Activated naive CD8-positive, alpha-beta T cell treated with anti-CD3 and anti-CD28 coated beads, Interleukin-2, amount 10 ng/mL, durations not matched to agents 7 days and 5 days (primary cell): ENCODE results near the gene ANXA5. TPM values are rescaled to one million over a fixed set of nuclear protein-coding genes. Genes with fewer than 3 reads are reported as not detected.
"Not testable (repeated sequence)": the region's sequence is repeated elsewhere in the genome, so short reads cannot be mapped to it uniquely, and the experiment has no call there.

Experiments
- ATAC-seq: fragments of 150-1000 bp; cut with Tn5 transposase; one replicate; pipeline ENCODE4 v1.10.0; 2021; ENCODE audit warnings: low read depth, moderate library complexity
- POLR2A ChIA-PET: fragments of 350-600 bp; sonication (Branson Sonifier 250); formaldehyde crosslinking; loops from one replicate; lab custom pipeline; 2021; ENCODE audit warnings: antibody characterized with exemption; lab: Charles Lee
- DNase-seq: peaks from one replicate; pipeline ENCODE4 v3.0.0; 2021
- H3K27ac Mint-ChIP-seq: one replicate; pipeline ENCODE4 v1.8.0; 2022; ENCODE audit warnings: mild to moderate bottlenecking, mixed read lengths
- H3K27me3 Mint-ChIP-seq: one replicate; pipeline ENCODE4 v1.8.0; 2022; ENCODE audit warnings: mild to moderate bottlenecking, moderate library complexity, mixed read lengths
- H3K36me3 Mint-ChIP-seq: one replicate; pipeline ENCODE4 v1.8.0; 2021; ENCODE audit warnings: mild to moderate bottlenecking, mixed read lengths
- H3K4me1 Mint-ChIP-seq: one replicate; pipeline ENCODE4 v1.8.0; 2021; ENCODE audit warnings: mixed read lengths
- H3K4me3 Mint-ChIP-seq: one replicate; pipeline ENCODE4 v1.8.0; 2022; ENCODE audit warnings: mild to moderate bottlenecking, moderate library complexity, mixed read lengths
- H3K9me3 Mint-ChIP-seq: one replicate; pipeline ENCODE4 v1.8.0; 2021; ENCODE audit warnings: mixed read lengths
- total RNA-seq, 2 experiments: library from RNA; stranded (reverse); gene quantifications; one replicate each; pipeline ENCODE4 v1.2.3, GENCODE V29; 2021

The ANXA5 gene
- total RNA-seq, result 100 to 1,000 TPM; 104 to 111 TPM

DNA sequence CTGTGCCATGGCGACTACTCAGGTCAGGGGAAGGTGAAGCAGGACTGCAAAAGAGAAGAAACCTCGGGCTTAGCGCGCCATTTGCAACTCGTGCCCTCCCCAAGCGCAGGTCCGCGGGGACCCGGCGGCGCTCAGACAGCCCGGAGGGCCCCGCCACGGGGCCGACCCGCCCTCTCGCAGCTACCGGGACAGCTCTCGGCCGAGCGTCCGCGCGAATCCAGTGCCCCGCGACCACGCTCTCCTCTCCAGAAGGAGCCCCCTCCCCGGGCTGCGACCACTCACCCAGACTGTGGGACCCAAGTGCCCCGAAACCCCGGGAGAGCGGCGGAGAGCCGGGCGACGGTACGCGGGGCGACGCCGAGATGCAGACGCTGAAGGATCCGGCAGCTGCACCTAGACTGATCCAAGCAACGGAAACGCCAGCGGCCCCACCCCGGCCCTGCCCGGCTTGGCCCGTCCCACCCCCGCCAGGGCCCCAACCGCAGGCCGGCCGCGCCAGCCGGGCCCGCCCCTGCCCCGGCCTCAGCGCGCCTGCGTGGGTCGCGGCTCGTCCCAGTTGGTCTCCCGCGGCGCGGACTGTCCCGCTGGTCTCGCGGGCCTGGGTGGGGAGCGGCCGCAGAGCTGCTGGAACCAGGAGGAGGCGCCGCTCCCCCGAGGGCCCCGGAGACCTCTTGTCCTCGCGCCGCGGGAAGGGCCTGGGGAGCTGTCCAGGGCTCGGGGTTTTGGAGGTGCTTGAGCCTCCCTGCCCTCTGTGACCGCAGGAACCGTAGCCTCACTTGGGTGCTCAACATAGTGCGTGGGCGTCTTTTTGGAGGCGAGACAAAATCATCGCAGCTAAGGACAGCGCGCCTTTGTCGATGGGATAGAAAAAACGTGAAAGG is at the start of gene ANXA5:
Gene ANXA5 (minus strand): TSS at position 400 of the 881 bp plus-strand sequence. CDS start 391 bp downstream, at position 9.
- ATAC-seq, result peak; percentile 93
- Mint-ChIP-seq H3K4me3 (peak within 1 kb of the TSS; percentile 99), H3K9me3 (no peaks in the 10 kb centered on the region), H3K27ac (peak within 1 kb of the TSS; percentile 98), H3K4me1 (peaks cover 17% of the 10 kb centered on the region), H3K36me3 (peaks cover 13% of the 10 kb centered on the region), H3K27me3 (peaks cover 33% of the 10 kb centered on the region)
- POLR2A ChIA-PET, result interaction anchor here (0.6 to 2.2 kb wide), 9 partner anchors 10 to 173 kb away, joined by 3 to 8 read pairs (median 4); partner anchors contain the start of genes BBS7, CCNA2 and EXOSC9
- peak; percentile 84 for DNase-seq

DNA sequence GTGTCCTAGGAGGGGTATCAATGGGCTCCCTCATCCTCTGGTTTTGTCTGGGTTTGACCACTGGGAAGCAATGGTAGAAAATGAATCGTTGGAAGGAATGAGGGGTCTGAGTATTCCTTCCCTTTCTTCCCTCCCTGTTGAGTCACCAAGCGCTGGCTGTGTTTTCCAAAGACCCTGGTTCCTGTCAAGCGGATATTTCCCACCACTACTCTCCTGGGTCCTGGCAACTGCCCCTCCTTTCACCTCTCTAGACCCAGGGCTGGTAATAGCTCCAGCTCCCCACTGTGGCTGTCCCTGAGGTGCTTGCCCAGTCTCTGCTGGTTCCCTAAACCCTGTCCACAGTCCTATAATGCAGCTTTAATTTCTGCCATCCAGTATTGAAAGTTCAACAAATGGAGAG is 46.0 kb upstream of the ANXA5 start:
- Mint-ChIP-seq H3K27ac (no peak overlapping the region), H3K36me3 (no peaks in the 10 kb centered on the region), H3K9me3 (no peaks in the 10 kb centered on the region), H3K4me3 (no peak overlapping the region), H3K27me3 (peaks cover 12% of the 10 kb centered on the region), H3K4me1 (no peaks in the 10 kb centered on the region)
- POLR2A ChIA-PET, result no interaction called here
- DNase-seq, result no peak
- no peak for ATAC-seq

DNA sequence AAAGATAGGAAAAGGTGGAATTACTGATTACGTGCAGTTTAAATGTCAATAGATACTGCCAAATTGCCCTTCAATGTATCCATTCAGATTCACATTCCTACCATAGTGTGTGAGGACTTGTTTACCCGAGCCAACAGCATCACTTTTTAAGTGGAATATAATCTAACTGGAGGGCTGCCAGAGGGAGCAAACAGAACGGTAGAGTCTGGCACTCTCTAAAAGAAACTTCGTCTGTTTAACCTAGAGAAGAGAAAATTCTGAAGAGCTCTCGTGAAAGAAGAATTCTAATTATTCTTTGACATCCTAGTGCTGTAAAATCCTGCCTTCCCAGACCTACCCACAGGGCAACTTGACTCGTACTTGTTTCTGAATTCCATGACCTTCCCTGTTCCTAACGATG is 45.0 kb upstream of the ANXA5 start:
- peaks cover 10% of the 10 kb centered on the region for H3K27me3 Mint-ChIP-seq
- H3K4me3 Mint-ChIP-seq, result no peak overlapping the region
- H3K27ac Mint-ChIP-seq, result no peak overlapping the region
- H3K4me1 Mint-ChIP-seq, result no peaks in the 10 kb centered on the region
- no peaks in the 10 kb centered on the region for H3K36me3 Mint-ChIP-seq
- DNase-seq (no peak), ATAC-seq (no peak)
- no peaks in the 10 kb centered on the region for H3K9me3 Mint-ChIP-seq
- POLR2A ChIA-PET, result no interaction called here

DNA sequence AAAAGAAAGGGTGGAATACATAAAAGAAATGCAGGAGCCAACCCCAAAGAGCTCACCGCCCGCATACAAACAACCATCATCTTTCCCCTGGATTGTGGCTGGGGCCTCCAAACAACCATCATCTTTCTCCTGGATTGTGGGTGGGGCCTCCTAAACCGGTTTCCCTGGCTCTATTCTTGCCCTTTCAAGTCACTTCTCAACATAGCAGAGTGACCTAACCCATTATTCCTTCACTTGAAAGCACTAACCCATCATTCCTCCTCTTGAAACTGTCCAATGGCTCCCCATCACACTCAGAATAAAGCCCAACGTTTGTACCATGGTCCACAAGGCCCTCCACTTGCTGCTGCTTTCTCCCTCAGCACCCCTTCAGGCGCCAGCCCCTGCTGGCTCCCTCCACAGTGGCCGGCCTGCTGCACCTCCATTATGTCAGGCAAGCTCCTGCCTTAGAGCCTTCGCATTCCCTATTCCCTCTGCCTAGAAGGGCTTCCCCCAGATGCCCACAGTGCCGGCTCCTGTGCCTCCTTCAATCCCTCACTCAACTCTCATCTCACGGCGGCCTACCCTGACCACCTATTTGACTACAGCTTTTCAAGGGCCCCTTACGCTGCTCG is 44.1 kb upstream of the ANXA5 start:
- H3K4me3 Mint-ChIP-seq, result no peak overlapping the region
- POLR2A ChIA-PET, result no interaction called here
- DNase-seq (no peak), ATAC-seq (no peak)
- no peaks in the 10 kb centered on the region for H3K36me3 Mint-ChIP-seq
- H3K27me3 Mint-ChIP-seq, result peaks cover 12% of the 10 kb centered on the region
- no peaks in the 10 kb centered on the region for H3K9me3 Mint-ChIP-seq
- no peaks in the 10 kb centered on the region for H3K4me1 Mint-ChIP-seq
- H3K27ac Mint-ChIP-seq, result no peak overlapping the region

DNA sequence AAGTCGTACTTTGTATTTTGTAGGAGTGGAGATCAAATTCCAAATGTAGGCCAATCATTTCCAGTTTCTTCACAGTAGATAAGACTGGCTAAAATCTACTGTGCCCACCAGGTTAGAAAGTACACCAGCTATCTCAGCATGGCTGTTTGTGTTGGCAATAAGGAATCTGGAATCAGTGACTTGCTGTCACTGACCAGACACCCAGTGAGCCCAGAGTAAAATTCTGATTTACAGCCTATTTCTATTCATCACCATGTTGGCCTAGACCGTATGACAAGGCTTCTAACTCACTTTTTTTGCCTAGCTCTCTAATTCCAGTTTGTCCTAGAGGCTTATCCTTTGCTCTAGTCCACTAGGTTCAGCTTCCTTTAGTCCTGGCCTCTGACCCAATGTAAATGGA is 42.8 kb upstream of the ANXA5 start:
- peaks cover 15% of the 10 kb centered on the region for H3K27me3 Mint-ChIP-seq
- no peak for ATAC-seq
- no peak for DNase-seq
- no peaks in the 10 kb centered on the region for H3K9me3 Mint-ChIP-seq
- H3K4me3 Mint-ChIP-seq, result no peak overlapping the region
- H3K27ac Mint-ChIP-seq, result no peak overlapping the region
- H3K4me1 Mint-ChIP-seq, result no peaks in the 10 kb centered on the region
- POLR2A ChIA-PET, result no interaction called here
- H3K36me3 Mint-ChIP-seq, result no peaks in the 10 kb centered on the region

DNA sequence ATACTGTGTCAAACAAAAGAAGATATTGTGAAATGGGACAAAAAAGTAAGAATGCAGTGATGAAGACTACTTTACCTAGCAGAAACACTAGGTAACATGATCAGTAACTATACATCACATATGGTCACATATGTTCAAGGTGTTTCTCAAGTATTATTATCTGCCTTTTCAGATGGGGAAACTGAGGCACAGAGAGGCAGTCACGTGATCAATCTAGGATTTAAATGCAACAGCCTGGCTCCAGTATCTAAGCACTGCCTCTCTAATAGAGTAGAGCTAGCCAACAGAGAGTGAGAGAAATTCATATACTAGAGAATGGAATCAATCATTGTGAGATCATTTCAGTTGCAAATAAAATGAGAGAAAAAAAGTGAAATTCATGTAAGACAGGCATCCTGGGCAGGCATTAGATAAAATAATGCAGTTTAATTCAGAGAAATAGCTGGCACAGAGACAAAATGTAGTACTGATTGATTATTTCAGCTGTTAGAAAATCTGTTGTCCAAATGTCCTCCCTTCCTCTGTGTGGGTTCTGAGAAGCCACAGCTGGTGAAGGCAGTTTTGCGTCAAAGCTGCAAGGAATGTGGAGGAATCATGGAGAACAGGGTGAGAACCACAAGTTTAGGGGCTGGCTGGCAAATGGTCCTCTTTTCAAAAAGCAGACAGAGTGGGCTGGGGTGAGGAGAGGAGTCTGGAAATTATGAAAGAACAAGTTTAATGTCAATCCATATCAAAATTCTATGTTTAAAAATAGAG is 42.2 kb upstream of the ANXA5 start:
- POLR2A ChIA-PET, result no interaction called here
- peaks cover 15% of the 10 kb centered on the region for H3K27me3 Mint-ChIP-seq
- no peak for ATAC-seq
- DNase-seq, result no peak
- H3K4me3 Mint-ChIP-seq, result no peak overlapping the region
- H3K36me3 Mint-ChIP-seq, result no peaks in the 10 kb centered on the region
- H3K27ac Mint-ChIP-seq, result no peak overlapping the region
- no peaks in the 10 kb centered on the region for H3K4me1 Mint-ChIP-seq
- H3K9me3 Mint-ChIP-seq, result no peaks in the 10 kb centered on the region

DNA sequence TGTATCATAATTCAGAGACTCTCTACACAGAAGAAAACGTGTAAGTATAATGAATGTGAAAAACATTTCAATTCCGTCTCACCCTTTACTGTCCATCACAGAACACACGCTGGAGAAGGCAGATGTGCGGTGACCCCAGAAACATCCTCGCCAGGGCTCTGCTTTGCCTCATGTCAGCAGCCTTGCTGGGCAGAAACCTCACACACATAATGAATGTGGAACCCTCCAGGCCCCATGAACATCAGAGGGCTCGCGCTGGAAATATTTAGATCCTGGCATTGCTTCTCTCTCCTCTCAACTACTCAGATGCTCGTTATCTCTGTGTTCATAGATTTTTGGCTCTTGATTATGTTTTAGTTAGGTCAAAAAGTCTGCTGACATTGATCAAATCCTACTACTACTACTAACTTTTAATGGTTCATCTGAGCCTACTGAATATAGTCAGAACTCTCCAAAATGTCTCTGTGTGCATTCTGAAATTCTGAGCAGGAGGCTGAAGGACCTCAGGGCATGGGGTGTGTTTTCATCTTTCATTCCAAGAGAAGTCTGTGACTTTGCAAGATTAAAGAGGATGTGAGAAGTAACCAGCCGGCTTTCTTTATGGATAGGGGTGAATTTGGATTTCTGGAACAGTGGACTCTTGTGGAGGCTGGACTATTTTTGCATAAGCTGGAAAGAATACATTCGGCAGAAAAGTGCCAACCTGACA is 41.2 kb upstream of the ANXA5 start:
- DNase-seq, result no peak
- Mint-ChIP-seq H3K4me1 (no peaks in the 10 kb centered on the region), H3K4me3 (no peak overlapping the region), H3K27ac (no peak overlapping the region), H3K9me3 (no peaks in the 10 kb centered on the region), H3K36me3 (no peaks in the 10 kb centered on the region), H3K27me3 (peaks cover 15% of the 10 kb centered on the region)
- POLR2A ChIA-PET, result no interaction called here
- no peak for ATAC-seq

DNA sequence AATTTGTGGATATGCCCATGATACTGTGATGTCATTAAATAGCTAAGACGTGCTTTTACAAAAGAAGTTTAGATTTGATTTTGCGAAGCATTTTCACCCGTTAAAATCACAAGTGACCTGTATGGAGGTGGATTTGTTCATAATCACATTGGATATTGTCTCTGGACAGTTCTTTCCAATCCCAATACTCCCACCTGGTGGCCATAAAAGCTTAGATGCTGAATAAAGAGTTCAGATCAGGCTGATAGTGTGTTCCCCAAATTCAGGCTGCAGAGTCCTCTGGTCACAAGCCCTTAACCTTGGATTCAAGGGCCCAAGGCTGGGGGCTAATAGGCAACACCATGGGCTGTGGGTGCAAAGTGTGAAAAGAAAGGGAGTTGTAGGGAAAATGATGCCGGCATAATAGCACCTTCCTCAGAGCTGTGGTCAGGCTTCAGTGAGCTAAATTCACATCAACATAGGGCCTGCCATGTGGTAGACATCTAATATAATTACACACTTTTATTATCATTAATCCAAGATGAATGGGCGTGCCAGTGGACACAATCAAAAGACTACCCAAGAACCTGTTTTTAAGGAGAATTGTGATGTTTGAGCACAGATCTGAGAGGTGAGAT is 40.1 kb upstream of the ANXA5 start:
- Mint-ChIP-seq H3K4me3 (no peak overlapping the region), H3K4me1 (no peaks in the 10 kb centered on the region), H3K9me3 (no peaks in the 10 kb centered on the region), H3K27ac (no peak overlapping the region), H3K36me3 (no peaks in the 10 kb centered on the region), H3K27me3 (peaks cover 10% of the 10 kb centered on the region)
- POLR2A ChIA-PET, result no interaction called here
- DNase-seq (no peak), ATAC-seq (no peak)

DNA sequence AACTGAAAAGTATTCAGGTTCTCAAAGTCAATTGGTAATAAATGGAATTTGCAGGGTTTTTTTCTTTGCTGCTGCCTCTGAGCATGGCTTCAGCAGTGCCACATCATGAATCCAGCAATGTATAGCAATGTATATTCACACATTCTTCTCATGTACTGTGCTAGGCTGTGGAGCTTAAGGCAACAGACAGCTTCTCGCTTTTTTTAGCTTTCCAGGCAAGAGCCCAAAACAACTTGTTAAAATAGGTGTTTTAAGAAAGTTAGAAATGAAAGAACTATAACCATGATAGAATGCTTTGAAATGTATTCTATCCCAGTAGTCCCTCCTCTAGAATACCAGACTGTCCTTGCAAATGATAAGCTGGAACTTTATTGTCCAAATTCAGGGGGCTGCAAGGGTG is 37.8 kb upstream of the ANXA5 start:
- no peak overlapping the region for H3K27ac Mint-ChIP-seq
- no peaks in the 10 kb centered on the region for H3K9me3 Mint-ChIP-seq
- ATAC-seq, result no peak
- POLR2A ChIA-PET, result interaction anchor here (0.6 kb wide), 1 partner anchor 102 kb away, joined by 6 read pairs; no protein-coding TSS in a partner anchor
- no peaks in the 10 kb centered on the region for H3K36me3 Mint-ChIP-seq
- no peak overlapping the region for H3K4me3 Mint-ChIP-seq
- no peak for DNase-seq
- H3K27me3 Mint-ChIP-seq, result peaks cover 7% of the 10 kb centered on the region
- H3K4me1 Mint-ChIP-seq, result no peaks in the 10 kb centered on the region

DNA sequence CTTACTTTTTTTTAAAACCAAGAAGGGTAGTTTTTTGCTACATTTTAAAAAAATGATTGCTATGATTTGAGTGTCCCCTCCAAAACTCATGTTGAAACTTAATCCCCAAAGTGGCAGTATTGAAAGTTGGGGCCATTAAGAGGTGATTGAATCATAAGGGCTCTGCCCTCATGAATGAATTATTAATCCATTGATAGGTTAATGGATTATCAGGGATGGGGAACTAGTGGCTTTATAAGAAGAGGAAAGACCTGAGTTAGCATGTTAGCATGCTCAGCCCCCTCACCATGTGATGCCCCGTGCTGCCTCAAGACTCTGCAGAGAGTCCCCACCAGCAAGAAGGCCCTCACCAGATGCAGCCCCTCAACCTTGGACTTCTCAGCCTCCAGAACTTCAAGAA is 37.2 kb upstream of the ANXA5 start:
- no peak for DNase-seq
- Mint-ChIP-seq H3K9me3 (no peaks in the 10 kb centered on the region), H3K36me3 (no peaks in the 10 kb centered on the region), H3K27me3 (peaks cover 7% of the 10 kb centered on the region), H3K4me3 (no peak overlapping the region), H3K4me1 (no peaks in the 10 kb centered on the region), H3K27ac (no peak overlapping the region)
- ATAC-seq, result no peak
- POLR2A ChIA-PET, result no interaction called here

DNA sequence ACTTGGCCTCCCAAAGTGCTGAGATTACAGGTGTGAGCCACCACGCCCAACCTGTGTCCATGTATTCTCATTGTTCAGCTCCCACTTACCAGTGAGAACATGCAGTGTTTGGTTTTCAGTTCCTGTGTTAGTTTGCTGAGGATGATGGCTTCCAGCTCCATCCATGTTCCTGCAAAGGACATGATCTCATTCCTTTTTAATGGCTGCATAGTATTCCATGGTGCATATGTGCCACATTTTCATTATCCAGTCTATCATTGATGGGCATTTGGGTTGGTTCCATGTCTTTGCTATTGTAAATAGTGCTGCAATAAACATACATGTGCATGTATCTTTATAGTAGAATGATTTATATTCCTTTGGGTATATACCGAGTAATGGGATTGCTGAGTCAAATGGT is 33.0 kb upstream of the ANXA5 start:
- H3K9me3 Mint-ChIP-seq, DNase-seq, H3K36me3 Mint-ChIP-seq, H3K27me3 Mint-ChIP-seq, H3K4me3 Mint-ChIP-seq, H3K4me1 Mint-ChIP-seq, POLR2A ChIA-PET, ATAC-seq, H3K27ac Mint-ChIP-seq: not testable (repeated sequence)

DNA sequence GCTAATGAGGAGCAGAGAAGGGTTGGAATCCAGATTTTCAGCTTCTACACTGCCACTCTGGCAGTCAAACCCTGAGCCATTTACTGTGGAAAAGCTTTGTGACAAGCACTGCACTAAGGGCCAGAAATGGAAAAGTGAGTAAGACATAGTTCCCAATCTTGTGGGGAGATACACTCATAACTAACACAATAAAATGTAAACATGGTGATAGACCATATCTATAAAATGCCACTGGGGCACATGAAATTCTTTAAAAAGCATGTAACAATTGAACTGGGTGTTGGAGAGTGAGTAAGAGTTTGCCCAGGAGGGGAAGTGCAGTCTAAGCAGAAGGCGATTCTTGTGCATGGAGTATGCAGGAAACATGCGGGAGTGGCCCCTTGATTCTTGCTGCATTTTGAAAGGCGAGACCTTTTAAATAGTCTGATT is 32.0 kb upstream of the ANXA5 start:
- H3K36me3 Mint-ChIP-seq, result no peaks in the 10 kb centered on the region
- no peak overlapping the region for H3K27ac Mint-ChIP-seq
- no peak overlapping the region for H3K4me3 Mint-ChIP-seq
- no peak for ATAC-seq
- H3K27me3 Mint-ChIP-seq, result no peaks in the 10 kb centered on the region
- H3K4me1 Mint-ChIP-seq, result no peaks in the 10 kb centered on the region
- no peaks in the 10 kb centered on the region for H3K9me3 Mint-ChIP-seq
- POLR2A ChIA-PET, result no interaction called here
- no peak for DNase-seq

DNA sequence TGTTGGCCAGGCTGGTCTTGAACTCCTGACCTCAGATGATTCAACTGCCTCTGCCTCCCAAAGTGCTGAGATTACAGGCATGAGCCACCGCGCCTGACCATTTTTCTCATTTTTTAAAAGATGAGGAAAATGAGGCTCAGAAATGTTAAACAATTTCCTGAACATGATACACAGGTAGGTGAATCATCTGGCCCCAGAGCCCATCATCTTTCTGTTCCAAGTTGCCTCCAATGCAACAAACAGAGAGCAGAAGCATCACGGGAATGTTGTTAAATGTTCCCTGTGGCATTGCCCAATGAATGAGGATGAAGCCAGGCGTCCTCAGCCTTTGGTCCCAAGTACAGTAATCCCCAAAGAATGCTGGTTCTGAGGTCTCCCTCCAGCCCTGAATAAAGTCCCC is 31.3 kb upstream of the ANXA5 start:
- POLR2A ChIA-PET, result no interaction called here
- Mint-ChIP-seq H3K27me3 (no peaks in the 10 kb centered on the region), H3K36me3 (no peaks in the 10 kb centered on the region), H3K27ac (no peak overlapping the region), H3K4me1 (no peaks in the 10 kb centered on the region), H3K9me3 (no peaks in the 10 kb centered on the region), H3K4me3 (no peak overlapping the region)
- DNase-seq (no peak), ATAC-seq (no peak)
